Mesodermal cell (in vitro differentiated cells): Measurements from ENCODE around the gene ARPC2.

Experiments used
- H3K27ac ChIP-seq: 2 replicates; pipeline ENCODE4 v1.7.0; 2013; ENCODE audit warnings: mild to moderate bottlenecking, low read depth, low read length, moderate library complexity; ENCODE audit not compliant: severe bottlenecking
- H3K36me3 ChIP-seq: 2 replicates; pipeline ENCODE4 v1.7.1; 2013; ENCODE audit warnings: mild to moderate bottlenecking, low read length, moderate library complexity; ENCODE audit not compliant: control insufficient read depth, insufficient read depth
- H3K4me1 ChIP-seq: one replicate; pipeline ENCODE4 v1.7.1; 2013; ENCODE audit warnings: mild to moderate bottlenecking, low read length; ENCODE audit not compliant: insufficient read depth, control insufficient read depth, poor library complexity, severe bottlenecking
- H3K4me3 ChIP-seq: 2 replicates; pipeline ENCODE4 v1.7.0; 2013; ENCODE audit warnings: low read length, control low read depth, mild to moderate bottlenecking; ENCODE audit not compliant: insufficient read depth, poor library complexity, severe bottlenecking; ENCODE audit errors: extremely low read depth
- H3K9me3 ChIP-seq: 2 replicates; pipeline ENCODE4 v1.7.1; 2013; ENCODE audit warnings: mild to moderate bottlenecking, low read length, moderate library complexity; ENCODE audit not compliant: control insufficient read depth
- WGBS, 2 experiments: methylation state at CpG; one replicate each; pipeline ENCODE4 v1.1.5; 2013; ENCODE audit warnings: missing lambda C conversion rate in 2 of 2; ENCODE audit not compliant: insufficient coverage in 2 of 2; 5-methylcytosine and 5-hydroxymethylcytosine counted together

The ARPC2 gene

DNA sequence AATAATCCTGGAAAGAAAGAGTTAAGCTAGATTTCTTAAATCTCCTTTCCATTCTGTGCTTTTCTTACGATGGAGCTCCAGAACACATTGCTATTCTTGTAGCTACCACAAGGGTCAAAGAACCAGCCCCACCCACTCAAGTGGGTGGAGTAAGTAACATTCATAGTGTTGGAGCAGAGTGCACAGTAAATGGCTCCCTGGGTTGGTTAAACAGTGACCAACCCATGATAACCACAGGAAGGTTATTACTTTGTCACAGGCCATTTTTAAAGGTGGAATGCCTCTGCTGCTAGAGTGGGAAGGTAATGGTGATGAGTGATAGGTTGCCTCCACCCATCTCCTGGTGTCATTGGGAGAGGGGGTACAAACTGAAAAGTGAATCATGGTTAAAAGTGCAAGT lies 13.9 kb downstream of the ARPC2 start:
- no peak overlapping the region for H3K4me3 ChIP-seq
- peaks cover 21% of the 10 kb centered on the region for H3K4me1 ChIP-seq
- H3K36me3 ChIP-seq: peaks cover 97% of the 10 kb centered on the region
- WGBS, 2 experiments: no CpG with 5 or more reads among the region's 1 CpG
- H3K9me3 ChIP-seq: no peaks in the 10 kb centered on the region
- H3K27ac ChIP-seq: no peak overlapping the region

DNA sequence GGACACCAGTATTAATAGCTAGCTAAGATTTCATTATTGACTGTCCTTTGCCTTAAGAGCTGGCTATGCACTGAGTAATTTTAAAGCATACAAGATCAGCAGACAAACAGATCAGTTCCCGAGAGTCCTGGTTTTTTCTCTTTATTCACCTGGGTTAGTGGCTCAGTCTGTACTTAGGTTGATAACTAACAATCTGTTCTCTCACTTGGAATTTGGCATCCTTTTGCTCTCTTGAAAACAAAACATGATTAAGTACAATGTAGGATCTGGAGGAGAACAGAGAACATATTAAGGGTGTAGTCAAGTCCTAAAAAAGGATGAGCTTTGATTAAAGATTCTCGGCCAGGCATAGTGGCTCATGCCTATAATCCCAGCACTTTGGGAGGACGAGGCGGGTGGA lies 16.6 kb downstream of the ARPC2 start:
- WGBS, 2 experiments: 94 to 100% methylated on average over 3 to 4 of the region's 4 CpGs
- H3K4me1 ChIP-seq: peaks cover 12% of the 10 kb centered on the region
- H3K9me3 ChIP-seq: no peaks in the 10 kb centered on the region
- H3K4me3 ChIP-seq: no peak overlapping the region
- no peak overlapping the region for H3K27ac ChIP-seq
- H3K36me3 ChIP-seq: peaks cover 94% of the 10 kb centered on the region

DNA sequence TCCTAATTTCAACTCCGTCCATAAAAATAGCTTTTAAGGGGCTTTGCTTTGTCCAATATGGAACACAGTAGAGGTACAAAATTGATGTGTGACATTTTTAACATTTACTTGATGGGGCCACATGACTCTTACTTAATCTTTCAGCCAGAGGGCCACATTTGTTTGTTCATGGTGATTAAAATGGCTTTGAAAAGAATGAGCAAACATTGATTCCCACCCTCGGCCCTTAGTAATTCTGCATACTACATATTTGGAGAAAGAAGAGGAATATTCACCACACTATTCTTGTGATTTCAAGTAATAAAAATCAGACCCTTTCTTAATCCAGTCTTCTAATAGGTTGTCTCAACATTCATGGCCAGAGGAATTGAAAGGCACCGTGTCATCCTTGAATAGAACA lies 17.5 kb downstream of the ARPC2 start:
- 100% methylated on average over 1 of the region's 3 CpGs; no CpG with 5 or more reads in 1 of the 2 experiments for WGBS, 2 experiments
- Histone ChIP-seq H3K9me3 (no peaks in the 10 kb centered on the region), H3K27ac (no peak overlapping the region), H3K4me1 (peaks cover 5% of the 10 kb centered on the region), H3K4me3 (no peak overlapping the region), H3K36me3 (peaks cover 97% of the 10 kb centered on the region)

DNA sequence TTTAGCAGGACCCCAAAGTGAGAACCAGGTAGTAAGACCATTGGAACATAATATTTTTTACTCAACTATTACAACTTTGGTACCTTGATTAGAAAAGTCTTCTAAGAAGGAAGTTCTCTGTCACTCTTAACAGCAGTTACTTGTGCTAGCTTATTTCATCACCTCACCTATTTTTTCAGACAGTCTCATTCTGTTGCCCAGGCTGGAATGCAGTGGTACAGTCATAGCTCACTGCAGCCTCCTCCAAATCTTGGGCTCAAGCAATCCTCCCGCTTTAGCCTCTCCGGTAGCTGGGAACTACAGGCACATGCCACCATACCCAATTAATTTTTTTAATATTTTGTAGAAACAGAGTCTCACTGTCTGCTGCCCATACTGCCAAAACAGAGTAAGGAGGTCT lies 18.0 kb downstream of the ARPC2 start:
- peaks cover 97% of the 10 kb centered on the region for H3K36me3 ChIP-seq
- no peak overlapping the region for H3K27ac ChIP-seq
- 100% methylated on average over 1 of the region's 2 CpGs; no CpG with 5 or more reads in 1 of the 2 experiments for WGBS, 2 experiments
- no peaks in the 10 kb centered on the region for H3K9me3 ChIP-seq
- peaks cover 3% of the 10 kb centered on the region for H3K4me1 ChIP-seq
- H3K4me3 ChIP-seq: no peak overlapping the region

DNA sequence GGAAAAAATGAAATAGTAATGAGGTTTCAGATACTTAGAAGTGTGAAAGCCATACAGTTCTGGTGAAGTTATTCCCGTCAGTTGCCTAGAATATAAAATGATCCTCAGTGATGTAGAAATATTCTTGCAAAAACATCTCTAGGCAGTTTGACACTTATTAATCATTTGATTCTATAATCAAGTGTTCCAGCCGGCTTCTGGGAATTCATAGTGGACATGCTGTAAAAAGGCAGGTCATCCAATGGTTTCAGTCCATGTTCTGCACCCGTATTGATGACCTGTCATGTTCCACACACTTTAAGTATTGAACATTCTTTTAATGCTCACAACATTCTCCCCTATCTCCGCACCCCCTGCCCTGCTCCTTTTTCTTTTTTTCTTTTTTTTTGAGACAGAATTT lies 19.8 kb downstream of the ARPC2 start:
- Histone ChIP-seq H3K4me1 (no peaks in the 10 kb centered on the region), H3K9me3 (no peaks in the 10 kb centered on the region), H3K27ac (no peak overlapping the region), H3K4me3 (no peak overlapping the region), H3K36me3 (peaks cover 97% of the 10 kb centered on the region)
- WGBS, 2 experiments: 88 to 100% methylated on average over 3 of the region's 4 CpGs

DNA sequence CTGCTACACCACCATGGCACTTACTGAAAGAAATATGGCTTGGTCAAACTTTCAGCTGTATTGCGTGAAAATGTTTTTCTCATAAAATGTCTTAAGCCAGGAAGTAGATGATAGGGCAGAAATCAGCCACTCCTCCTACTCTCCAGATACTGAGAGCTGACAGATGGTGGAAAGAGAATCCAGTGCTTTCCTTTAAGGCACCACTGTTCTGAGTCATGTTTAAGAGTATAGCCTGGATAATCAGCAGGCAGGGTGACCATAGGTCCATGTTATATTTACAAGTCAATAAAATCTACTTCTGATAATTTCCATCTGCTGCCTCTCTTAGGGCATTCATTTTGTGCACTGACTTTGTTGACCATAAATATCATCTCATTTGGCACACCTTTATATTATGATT lies 21.9 kb downstream of the ARPC2 start:
- H3K27ac ChIP-seq: no peak overlapping the region
- 100% methylated on average over 1 of the region's 1 CpG; no CpG with 5 or more reads in 1 of the 2 experiments for WGBS, 2 experiments
- no peaks in the 10 kb centered on the region for H3K4me1 ChIP-seq
- H3K4me3 ChIP-seq: no peak overlapping the region
- H3K36me3 ChIP-seq: peaks cover 96% of the 10 kb centered on the region
- H3K9me3 ChIP-seq: no peaks in the 10 kb centered on the region

DNA sequence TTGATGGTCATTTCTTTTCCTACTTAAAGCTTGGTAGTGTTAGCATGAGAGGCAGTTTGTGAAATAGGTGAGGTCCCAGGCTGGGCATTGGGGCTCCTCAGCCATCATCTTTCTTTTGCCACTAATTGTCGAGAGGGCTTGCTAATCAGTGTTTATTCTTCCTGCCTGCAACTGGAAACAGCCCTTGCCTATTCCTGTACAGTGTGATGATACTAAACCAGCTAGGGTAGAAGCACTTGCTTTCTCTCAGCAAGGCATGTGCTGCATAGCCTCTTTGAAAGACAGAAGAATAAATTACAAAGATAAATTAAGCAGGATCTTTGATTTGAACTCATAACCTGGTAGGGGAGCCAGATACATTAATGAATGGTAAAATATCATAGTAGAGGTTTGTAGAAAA lies 27.2 kb downstream of the ARPC2 start:
- Histone ChIP-seq H3K4me1 (no peaks in the 10 kb centered on the region), H3K9me3 (no peaks in the 10 kb centered on the region), H3K4me3 (no peak overlapping the region), H3K27ac (no peak overlapping the region), H3K36me3 (peaks cover 98% of the 10 kb centered on the region)
- WGBS, 2 experiments: 86% methylated on average over 1 of the region's 1 CpG; no CpG with 5 or more reads in 1 of the 2 experiments

DNA sequence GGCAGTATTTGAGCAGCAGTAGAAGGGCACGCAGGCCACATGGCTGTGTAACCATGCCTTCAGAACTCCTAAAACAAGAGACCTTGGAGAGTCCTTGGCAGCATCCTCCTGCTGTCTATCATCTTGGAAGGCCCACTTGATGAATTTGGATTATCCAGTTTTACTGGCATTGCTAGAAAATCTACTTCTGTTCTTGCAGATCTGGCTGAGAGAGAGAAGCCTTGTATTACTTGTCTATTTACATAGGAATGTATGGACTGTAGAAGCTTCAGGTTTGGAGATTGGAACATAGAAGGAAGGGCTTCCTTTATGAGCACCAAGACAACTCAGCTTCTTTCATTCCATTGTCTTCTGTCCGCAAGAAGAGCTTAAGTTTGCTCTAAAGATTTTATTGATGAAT lies 27.7 kb downstream of the ARPC2 start:
- no peaks in the 10 kb centered on the region for H3K9me3 ChIP-seq
- H3K27ac ChIP-seq: no peak overlapping the region
- H3K4me1 ChIP-seq: no peaks in the 10 kb centered on the region
- peaks cover 98% of the 10 kb centered on the region for H3K36me3 ChIP-seq
- H3K4me3 ChIP-seq: no peak overlapping the region
- WGBS, 2 experiments: 100% methylated on average over 1 to 2 of the region's 2 CpGs

DNA sequence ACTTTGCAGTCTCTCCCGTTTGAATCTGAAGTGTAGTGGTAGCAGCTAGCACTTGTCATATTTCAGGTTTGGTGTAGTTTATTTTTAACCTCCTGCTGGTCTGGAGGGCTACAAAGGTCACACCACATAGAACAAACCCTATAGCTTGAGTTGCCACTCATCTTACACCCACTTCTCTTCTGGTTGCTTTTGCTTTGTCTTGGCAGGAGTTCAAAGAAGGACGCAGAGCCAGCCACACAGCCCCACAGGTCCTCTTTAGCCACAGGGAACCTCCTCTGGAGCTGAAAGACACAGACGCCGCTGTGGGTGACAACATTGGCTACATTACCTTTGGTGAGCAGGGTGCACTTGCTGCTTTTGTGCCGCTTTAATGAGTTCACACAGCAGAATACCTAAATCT lies 28.2 kb downstream of the ARPC2 start:
- H3K36me3 ChIP-seq: peaks cover 98% of the 10 kb centered on the region
- H3K4me1 ChIP-seq: no peaks in the 10 kb centered on the region
- H3K9me3 ChIP-seq: no peaks in the 10 kb centered on the region
- no peak overlapping the region for H3K4me3 ChIP-seq
- 73 to 100% methylated on average over 3 of the region's 5 CpGs for WGBS, 2 experiments
- H3K27ac ChIP-seq: no peak overlapping the region

DNA sequence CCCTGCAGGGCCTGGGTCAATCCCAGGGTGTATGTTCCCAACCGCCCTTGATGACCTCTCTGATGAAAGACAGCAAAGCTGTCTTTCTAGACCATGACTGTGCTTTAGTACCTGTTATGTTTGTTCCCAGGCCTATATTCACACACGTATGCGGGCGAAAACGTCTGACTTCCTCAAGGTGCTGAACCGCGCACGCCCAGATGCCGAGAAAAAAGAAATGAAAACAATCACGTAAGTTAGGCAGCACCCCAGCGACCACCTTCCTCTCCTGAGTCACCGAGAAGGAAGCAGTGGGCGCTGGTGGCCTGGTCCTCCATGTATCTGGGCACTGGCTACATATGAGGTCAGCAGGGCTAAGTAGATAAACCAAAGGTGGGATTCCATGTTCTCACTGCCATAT lies 32.7 kb downstream of the ARPC2 start:
- H3K4me1 ChIP-seq: no peaks in the 10 kb centered on the region
- no peak overlapping the region for H3K4me3 ChIP-seq
- H3K36me3 ChIP-seq: peaks cover 99% of the 10 kb centered on the region
- no peaks in the 10 kb centered on the region for H3K9me3 ChIP-seq
- H3K27ac ChIP-seq: no peak overlapping the region
- WGBS, 2 experiments: 96% methylated on average over 11 to 13 of the region's 13 CpGs

DNA sequence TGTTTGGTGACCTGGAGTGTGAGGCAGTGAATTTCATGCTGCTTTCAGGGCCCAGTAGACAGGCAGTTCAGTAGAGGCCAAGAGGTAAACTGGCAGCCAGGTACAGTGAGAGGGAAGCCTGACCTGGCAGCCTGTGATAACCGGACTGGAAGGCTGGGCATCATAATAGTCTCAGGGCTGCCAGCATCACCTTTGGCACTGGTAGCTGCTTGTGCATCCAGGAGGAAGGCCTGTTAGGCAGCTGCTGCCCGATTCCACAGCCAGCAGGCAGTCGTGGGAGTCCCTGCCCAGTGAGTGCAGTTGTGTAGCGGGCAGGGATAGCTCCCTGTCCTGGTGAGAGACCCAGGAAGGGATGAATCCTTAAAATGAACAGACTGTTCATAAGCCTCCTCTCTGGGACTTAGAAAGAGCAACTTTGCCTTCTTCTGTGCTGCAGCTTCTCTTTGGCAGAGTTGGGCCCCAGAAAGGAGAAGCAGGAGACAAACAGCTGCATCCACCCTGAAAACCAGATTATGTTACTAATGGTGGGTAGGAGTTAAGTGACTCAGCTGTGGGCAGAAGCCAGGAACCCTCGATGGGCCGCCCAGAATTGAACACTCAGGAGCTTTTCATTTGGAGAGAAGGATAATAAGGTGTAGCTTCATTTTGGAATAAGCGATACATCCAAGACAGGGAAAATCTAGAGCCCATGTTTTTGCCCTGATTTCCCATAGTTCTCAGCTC lies 35.7 kb downstream of the ARPC2 start:
- H3K27ac ChIP-seq: no peak overlapping the region
- H3K4me3 ChIP-seq: no peak overlapping the region
- H3K36me3 ChIP-seq: peaks cover 95% of the 10 kb centered on the region
- WGBS, 2 experiments: 82 to 86% methylated on average over 6 to 7 of the region's 7 CpGs
- H3K4me1 ChIP-seq: no peaks in the 10 kb centered on the region
- H3K9me3 ChIP-seq: no peaks in the 10 kb centered on the region
